Measurements from ENCODE around the gene STPG1.

DNA sequence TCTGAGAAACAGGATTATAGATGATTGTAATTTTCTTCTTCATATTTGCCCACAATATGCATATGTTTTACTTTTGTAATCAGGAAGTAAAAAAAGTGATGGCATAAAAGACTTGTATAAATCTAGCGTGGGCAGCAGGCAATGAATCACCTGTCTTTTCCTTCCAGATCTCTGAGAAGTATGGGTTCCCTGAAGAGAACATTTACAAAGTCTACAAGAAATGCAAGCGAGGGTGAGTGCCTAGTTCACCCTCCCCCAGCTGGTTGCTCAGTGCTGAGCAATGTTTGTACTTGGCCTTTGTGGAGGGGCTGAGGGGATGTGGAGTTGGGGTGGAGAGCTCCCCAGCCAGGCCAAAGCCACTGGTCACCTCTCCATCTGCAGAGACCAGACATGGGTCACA lies 63.7 kb downstream of the STPG1 start:
- TF ChIP-seq TAF1 (IDR thresholded peaks at IDR 0.05; ENCODE audit: borderline replicate concordance, insufficient read depth, low read length) (no peak), FOXP2 (optimal IDR thresholded peaks at IDR 0.05; ENCODE audit: borderline replicate concordance, extremely low read depth, extremely low read length, insufficient read depth) (no peak)
